ACC112 (cell line): ENCODE results near the gene INAFM1.

Source experiments
- H2AFZ ChIP-seq: fragments of 200-600 bp; sonication (generic); one replicate; pipeline ENCODE4 v1.6.0; 2017; ENCODE audit warnings: antibody characterized with exemption, low read length; ENCODE audit not compliant: unreplicated experiment
- H3K27ac ChIP-seq: fragments of 200-600 bp; sonication (generic); 2 replicates; pipeline ENCODE4 v1.5.1; 2014; ENCODE audit warnings: low read depth, mild to moderate bottlenecking, antibody characterized with exemption, low read length, moderate library complexity
- H3K27me3 ChIP-seq: fragments of 200-600 bp; sonication (generic); 2 replicates; pipeline ENCODE4 v1.6.1; 2014; ENCODE audit warnings: mild to moderate bottlenecking, antibody characterized with exemption, low read length, moderate library complexity, mixed read lengths; ENCODE audit not compliant: insufficient read depth
- H3K36me3 ChIP-seq: fragments of 200-600 bp; sonication (generic); 2 replicates; pipeline ENCODE4 v1.6.1; 2016; ENCODE audit warnings: mild to moderate bottlenecking, antibody characterized with exemption, low read length, moderate library complexity, mixed read lengths; ENCODE audit not compliant: insufficient read depth
- H3K4me1 ChIP-seq: fragments of 200-600 bp; sonication (generic); one replicate; pipeline ENCODE4 v1.6.1; 2016; ENCODE audit warnings: low read length, mixed read lengths; ENCODE audit not compliant: insufficient read depth, unreplicated experiment, control insufficient read depth
- H3K4me3 ChIP-seq: fragments of 200-600 bp; sonication (generic); 2 replicates; pipeline ENCODE4 v1.5.1; 2014; ENCODE audit warnings: mild to moderate bottlenecking, low read depth, low read length
- H3K79me2 ChIP-seq: fragments of 200-600 bp; sonication (generic); one replicate; pipeline ENCODE4 v1.6.0; 2016; ENCODE audit warnings: low read length; ENCODE audit not compliant: control insufficient read depth, unreplicated experiment, insufficient read depth

The INAFM1 gene

GRCh38 chr19:47274071-47274890, at the start of gene INAFM1:
INAFM1 (plus strand) TSS chr19:47274885; CDS start chr19:47274920, 35 bp downstream.
- Histone ChIP-seq H3K4me1 (peaks cover 20% of the 10 kb centered on the region), H2AFZ (no peak within 1 kb of the TSS), H3K4me3 (peak within 1 kb of the TSS; percentile 83), H3K27ac (peak within 1 kb of the TSS; percentile 95), H3K36me3 (no peaks in the 10 kb centered on the region), H3K79me2 (no peaks in the 10 kb centered on the region), H3K27me3 (no peaks in the 10 kb centered on the region)

- Histone ChIP-seq H3K4me3 (peak overlapping the region; percentile 93), H2AFZ (no peak overlapping the region), H3K79me2 (no peaks in the 10 kb centered on the region), H3K4me1 (peaks cover 11% of the 10 kb centered on the region), H3K36me3 (no peaks in the 10 kb centered on the region), H3K27ac (peak overlapping the region; percentile 82), H3K27me3 (no peaks in the 10 kb centered on the region)
Observed at GRCh38 chr19:47225746-47226425, 48.8 kb upstream of the INAFM1 start.

- H3K4me1 ChIP-seq = peaks cover 15% of the 10 kb centered on the region
- no peaks in the 10 kb centered on the region for H3K27me3 ChIP-seq
- peak overlapping the region; percentile 82 for H3K27ac ChIP-seq
- H3K4me3 ChIP-seq = peak overlapping the region; percentile 93
- no peak overlapping the region for H2AFZ ChIP-seq
- no peaks in the 10 kb centered on the region for H3K36me3 ChIP-seq
- H3K79me2 ChIP-seq = no peaks in the 10 kb centered on the region
Observed at GRCh38 chr19:47226426-47227351, 48.0 kb upstream of the INAFM1 start.

GRCh38 chr19:47227352-47228167, 47.1 kb upstream of the INAFM1 start:
- Histone ChIP-seq H3K4me3 (peak overlapping the region; percentile 93), H3K36me3 (no peaks in the 10 kb centered on the region), H3K79me2 (no peaks in the 10 kb centered on the region), H3K27me3 (no peaks in the 10 kb centered on the region), H3K4me1 (peaks cover 20% of the 10 kb centered on the region), H2AFZ (no peak overlapping the region), H3K27ac (peak overlapping the region; percentile 82)

- no peak overlapping the region for H2AFZ ChIP-seq
- no peaks in the 10 kb centered on the region for H3K36me3 ChIP-seq
- H3K79me2 ChIP-seq = no peaks in the 10 kb centered on the region
- H3K27me3 ChIP-seq = no peaks in the 10 kb centered on the region
- peaks cover 22% of the 10 kb centered on the region for H3K4me1 ChIP-seq
- peak overlapping the region; percentile 82; the same call in 1 of the 2 replicates for H3K27ac ChIP-seq
- H3K4me3 ChIP-seq = peak overlapping the region; percentile 93
Observed at GRCh38 chr19:47228168-47228936, 46.3 kb upstream of the INAFM1 start.

- Histone ChIP-seq H3K36me3 (no peaks in the 10 kb centered on the region), H3K79me2 (no peaks in the 10 kb centered on the region), H3K27ac (no peak overlapping the region), H3K4me1 (peaks cover 22% of the 10 kb centered on the region), H3K4me3 (peak overlapping the region; percentile 93), H3K27me3 (no peaks in the 10 kb centered on the region), H2AFZ (no peak overlapping the region)
Observed at GRCh38 chr19:47228937-47229675, 45.6 kb upstream of the INAFM1 start.

- no peaks in the 10 kb centered on the region for H3K79me2 ChIP-seq
- no peaks in the 10 kb centered on the region for H3K27me3 ChIP-seq
- H3K27ac ChIP-seq = no peak overlapping the region
- no peaks in the 10 kb centered on the region for H3K36me3 ChIP-seq
- no peak overlapping the region for H2AFZ ChIP-seq
- H3K4me3 ChIP-seq = peak overlapping the region; percentile 93
- H3K4me1 ChIP-seq = peaks cover 22% of the 10 kb centered on the region
Observed at GRCh38 chr19:47229676-47230053, 45.0 kb upstream of the INAFM1 start.

GRCh38 chr19:47230054-47230920, 44.4 kb upstream of the INAFM1 start:
- peak overlapping the region; percentile 93 for H3K4me3 ChIP-seq
- peak overlapping the region; percentile 68 for H2AFZ ChIP-seq
- peaks cover 22% of the 10 kb centered on the region for H3K4me1 ChIP-seq
- H3K79me2 ChIP-seq = no peaks in the 10 kb centered on the region
- no peaks in the 10 kb centered on the region for H3K27me3 ChIP-seq
- no peaks in the 10 kb centered on the region for H3K36me3 ChIP-seq
- H3K27ac ChIP-seq = no peak overlapping the region
